Suprapubic skin (tissue), 3 donors: ENCODE data around the gene FAF1.

Source experiments
- POLR2AphosphoS5 ChIP-seq, 3 donors: sonication (generic); formaldehyde crosslinking; IDR thresholded peaks; one replicate each; pipeline ENCODE4 v1.6.1; 2017; ENCODE audit warnings: antibody characterized with exemption in 3 of 3
- TF ChIP-seq, protein P1 (sequence below), 2 donors: fragments of 200-600 bp in 1 of 2; fragments of 450-650 bp in 1 of 2; sonication (generic) in 1 of 2; IDR thresholded peaks; one replicate each; pipeline ENCODE4 v1.5.1; 2016 to 2019; ENCODE audit warnings: antibody characterized with exemption in 2 of 2, mild to moderate bottlenecking in 1 of 2, moderate library complexity in 1 of 2

DNA sequence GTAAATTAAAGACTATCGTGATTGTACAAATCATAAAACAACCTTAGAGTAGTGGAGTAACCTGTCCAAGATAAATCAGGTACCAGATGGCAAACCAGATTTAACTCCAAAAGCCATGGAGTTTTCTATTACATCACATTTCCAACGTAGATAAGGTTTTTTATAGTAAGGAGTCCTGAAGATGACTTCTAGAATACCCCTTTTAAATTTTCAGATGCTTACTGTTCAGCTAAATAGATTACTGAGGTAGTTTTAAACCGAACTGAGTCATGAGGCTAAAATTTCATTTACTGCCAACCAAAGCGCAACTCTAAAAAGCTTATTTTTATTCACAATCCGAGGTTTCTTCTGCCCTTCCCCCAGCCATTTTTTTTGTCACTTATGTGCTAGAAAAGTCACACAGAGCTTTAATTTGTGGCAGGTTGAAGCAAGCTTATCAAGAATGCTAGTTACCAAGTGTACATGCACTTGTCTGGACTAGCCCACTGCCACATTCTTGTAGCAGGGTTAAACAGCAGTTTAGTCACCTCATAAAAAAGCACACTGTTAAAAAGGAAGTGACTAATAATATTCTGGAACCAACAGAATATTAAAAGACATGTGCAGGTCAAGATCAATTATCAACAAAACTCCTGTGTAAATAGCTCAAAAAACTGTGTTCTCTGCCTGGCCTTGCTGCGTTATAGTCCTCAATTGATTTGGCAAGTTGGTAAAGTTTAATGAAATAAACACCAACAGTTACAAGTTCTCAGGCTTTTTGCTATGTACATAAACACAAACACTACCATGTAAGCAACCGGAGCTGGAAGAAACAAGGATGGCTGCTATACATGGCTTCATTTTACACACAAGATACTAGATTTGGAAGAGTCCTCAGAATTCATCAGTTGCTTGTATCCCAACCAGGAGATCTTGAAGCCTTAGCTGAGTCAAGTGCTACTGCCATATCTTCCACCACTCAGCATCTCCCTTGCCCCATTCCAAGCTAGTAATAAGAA lies 356.5 kb downstream of the FAF1 start:
- TF ChIP-seq, protein P1, sequence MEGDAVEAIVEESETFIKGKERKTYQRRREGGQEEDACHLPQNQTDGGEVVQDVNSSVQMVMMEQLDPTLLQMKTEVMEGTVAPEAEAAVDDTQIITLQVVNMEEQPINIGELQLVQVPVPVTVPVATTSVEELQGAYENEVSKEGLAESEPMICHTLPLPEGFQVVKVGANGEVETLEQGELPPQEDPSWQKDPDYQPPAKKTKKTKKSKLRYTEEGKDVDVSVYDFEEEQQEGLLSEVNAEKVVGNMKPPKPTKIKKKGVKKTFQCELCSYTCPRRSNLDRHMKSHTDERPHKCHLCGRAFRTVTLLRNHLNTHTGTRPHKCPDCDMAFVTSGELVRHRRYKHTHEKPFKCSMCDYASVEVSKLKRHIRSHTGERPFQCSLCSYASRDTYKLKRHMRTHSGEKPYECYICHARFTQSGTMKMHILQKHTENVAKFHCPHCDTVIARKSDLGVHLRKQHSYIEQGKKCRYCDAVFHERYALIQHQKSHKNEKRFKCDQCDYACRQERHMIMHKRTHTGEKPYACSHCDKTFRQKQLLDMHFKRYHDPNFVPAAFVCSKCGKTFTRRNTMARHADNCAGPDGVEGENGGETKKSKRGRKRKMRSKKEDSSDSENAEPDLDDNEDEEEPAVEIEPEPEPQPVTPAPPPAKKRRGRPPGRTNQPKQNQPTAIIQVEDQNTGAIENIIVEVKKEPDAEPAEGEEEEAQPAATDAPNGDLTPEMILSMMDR (IDR thresholded peaks at IDR 0.05), result no peak
- no peak for TF ChIP-seq POLR2AphosphoS5 (IDR thresholded peaks at IDR 0.05)
